ENCODE results near the gene SEC11C. TPM values are rescaled to one million over a fixed set of nuclear protein-coding genes. Genes with fewer than 3 reads are reported as not detected.

The SEC11C gene
- total RNA-seq, 1 donor from 2014 or later: 22.7 TPM

GRCh38 chr18:59144483-59144882, 4.8 kb downstream of the SEC11C start:
- DNase-seq (ENCODE audit: low spot score): no peak

GRCh38 chr18:59145055-59145454, 5.4 kb downstream of the SEC11C start:
- DNase-seq (ENCODE audit: low spot score): no peak

GRCh38 chr18:59148192-59148591, 8.5 kb downstream of the SEC11C start:
- no peak for DNase-seq (ENCODE audit: low spot score)

GRCh38 chr18:59149007-59149406, 9.3 kb downstream of the SEC11C start:
- no peak for DNase-seq (ENCODE audit: low spot score)

GRCh38 chr18:59149416-59149815, 9.7 kb downstream of the SEC11C start:
- DNase-seq (ENCODE audit: low spot score): no peak

- DNase-seq (ENCODE audit: low spot score): no peak
Measured at GRCh38 chr18:59150236-59150635, 10.6 kb downstream of the SEC11C start.

GRCh38 chr18:59155153-59155552, 15.5 kb downstream of the SEC11C start:
- DNase-seq (ENCODE audit: low spot score): no peak

- no peak for DNase-seq (ENCODE audit: low spot score)
Measured at GRCh38 chr18:59156316-59156715, 16.6 kb downstream of the SEC11C start.

- no peak for DNase-seq (ENCODE audit: low spot score)
Measured at GRCh38 chr18:59159265-59159664, 19.6 kb downstream of the SEC11C start.

GRCh38 chr18:59159986-59160385, 20.3 kb downstream of the SEC11C start:
- DNase-seq (ENCODE audit: low spot score): no peak

GRCh38 chr18:59172664-59173249, 33.1 kb downstream of the SEC11C start:
- DNase-seq (ENCODE audit: low spot score): no peak

- DNase-seq (ENCODE audit: low spot score): no peak
Measured at GRCh38 chr18:59177485-59177884, 37.8 kb downstream of the SEC11C start.

GRCh38 chr18:59180150-59180845, 40.6 kb downstream of the SEC11C start:
- no peak for DNase-seq (ENCODE audit: low spot score)

GRCh38 chr18:59182673-59183072, 43.0 kb downstream of the SEC11C start:
- DNase-seq (ENCODE audit: low spot score): no peak

- DNase-seq (ENCODE audit: low spot score): no peak
Measured at GRCh38 chr18:59189008-59189407, 49.3 kb downstream of the SEC11C start.

GRCh38 chr18:59189746-59190145, 50.1 kb downstream of the SEC11C start:
- DNase-seq (ENCODE audit: low spot score): no peak

GRCh38 chr18:59196161-59196725, 56.6 kb downstream of the SEC11C start:
- DNase-seq (ENCODE audit: low spot score): no peak

- DNase-seq (ENCODE audit: low spot score): no peak
Measured at GRCh38 chr18:59197636-59198035, 58.0 kb downstream of the SEC11C start.

- no peak for DNase-seq (ENCODE audit: low spot score)
Measured at GRCh38 chr18:59198215-59198614, 58.5 kb downstream of the SEC11C start.

GRCh38 chr18:59200787-59201186, 61.1 kb downstream of the SEC11C start:
- DNase-seq (ENCODE audit: low spot score): no peak

GRCh38 chr18:59202258-59202820, 62.7 kb downstream of the SEC11C start:
- no peak for DNase-seq (ENCODE audit: low spot score)

GRCh38 chr18:59207506-59207905, 67.8 kb downstream of the SEC11C start:
- DNase-seq (ENCODE audit: low spot score): no peak

Data from mesenteric fat pad (tissue), 1 donor.